Ramos (cell line): ENCODE data around the gene NUPR2.
"Not testable (repeated sequence)": the region's sequence is repeated elsewhere in the genome, so short reads cannot be mapped to it uniquely, and the experiment has no call there.

Source experiments
- in situ Hi-C: fragments of 300-500 bp; cut with MboI; formaldehyde crosslinking; loops from one replicate; pipeline ENCODE4 v1.14.3; 2022; ENCODE audit warnings: low sequenced_read_pairs; ENCODE audit not compliant: unreplicated experiment

NUPR2 gene

DNA sequence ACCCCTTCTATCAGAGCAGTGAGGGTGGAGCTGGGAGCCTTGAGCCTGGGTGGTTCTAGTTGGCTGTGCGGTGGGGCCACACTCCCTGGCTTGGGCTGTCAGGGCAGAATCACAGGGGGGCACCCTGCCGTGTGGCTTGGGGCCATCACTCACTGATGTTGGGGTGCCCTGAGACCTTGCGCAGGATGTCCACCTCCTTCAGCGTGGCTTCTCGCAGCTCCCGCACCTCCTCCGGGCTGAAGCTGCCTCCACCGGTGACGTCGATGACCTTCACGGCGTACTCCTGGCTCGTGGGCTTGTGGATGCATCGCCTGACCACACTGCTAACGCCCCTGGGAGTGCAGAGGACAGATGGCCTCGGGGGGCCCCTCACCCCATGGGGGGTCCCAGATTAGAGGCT, 28.8 kb downstream of the NUPR2 start:
- in situ Hi-C loops: no loop called here

DNA sequence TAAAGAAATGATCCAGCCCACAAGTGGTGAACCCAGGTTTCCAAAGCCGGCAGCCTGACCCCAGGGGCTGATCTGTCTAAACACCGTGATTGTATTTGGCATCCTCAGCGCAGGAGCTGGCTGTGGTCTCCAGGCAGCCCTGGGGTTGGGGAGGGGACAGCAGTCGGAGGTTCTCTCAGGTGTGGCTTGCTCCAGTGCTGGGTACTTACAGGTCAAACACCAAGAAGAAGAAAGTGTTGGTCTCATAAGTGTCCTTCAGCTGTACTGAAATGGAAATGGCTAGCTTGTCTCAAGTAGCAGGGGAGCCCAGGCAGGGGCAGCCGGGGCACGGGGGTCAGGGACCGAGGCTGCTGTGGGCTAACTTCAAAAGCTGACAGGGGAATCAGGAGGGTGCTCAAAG, 29.5 kb downstream of the NUPR2 start:
- in situ Hi-C loops: no loop called here

DNA sequence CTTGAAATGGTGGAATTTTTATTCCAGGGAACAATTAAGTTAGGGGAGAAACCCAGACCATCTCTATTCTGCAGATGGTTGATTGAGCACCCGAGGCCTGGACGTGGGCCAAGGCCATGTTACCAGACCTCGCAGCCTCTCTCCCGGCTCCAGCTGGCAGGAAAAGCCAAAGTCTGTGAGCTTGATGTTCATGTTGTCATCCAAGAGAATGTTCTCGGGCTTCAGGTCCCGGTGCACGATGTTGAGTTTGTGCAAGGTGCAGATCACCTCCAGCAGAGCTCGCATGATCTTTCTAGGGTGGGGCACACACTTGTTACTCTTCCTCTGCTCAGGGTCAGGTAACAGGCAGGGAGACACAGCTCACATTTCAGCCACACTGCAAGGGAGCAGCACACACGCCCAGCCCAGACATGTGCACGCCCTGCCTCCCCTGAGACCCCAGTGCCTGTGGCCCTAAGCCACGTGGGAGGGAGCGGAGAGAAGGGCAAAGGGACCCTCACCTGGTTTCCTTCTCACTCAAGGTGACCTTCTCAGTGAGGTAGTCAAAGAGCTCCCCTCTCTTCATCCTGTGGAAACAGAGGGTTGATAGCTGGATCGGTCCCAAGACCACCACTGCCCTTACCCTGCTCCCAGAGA, 32.9 kb downstream of the NUPR2 start:
- in situ Hi-C loops: no loop called here

DNA sequence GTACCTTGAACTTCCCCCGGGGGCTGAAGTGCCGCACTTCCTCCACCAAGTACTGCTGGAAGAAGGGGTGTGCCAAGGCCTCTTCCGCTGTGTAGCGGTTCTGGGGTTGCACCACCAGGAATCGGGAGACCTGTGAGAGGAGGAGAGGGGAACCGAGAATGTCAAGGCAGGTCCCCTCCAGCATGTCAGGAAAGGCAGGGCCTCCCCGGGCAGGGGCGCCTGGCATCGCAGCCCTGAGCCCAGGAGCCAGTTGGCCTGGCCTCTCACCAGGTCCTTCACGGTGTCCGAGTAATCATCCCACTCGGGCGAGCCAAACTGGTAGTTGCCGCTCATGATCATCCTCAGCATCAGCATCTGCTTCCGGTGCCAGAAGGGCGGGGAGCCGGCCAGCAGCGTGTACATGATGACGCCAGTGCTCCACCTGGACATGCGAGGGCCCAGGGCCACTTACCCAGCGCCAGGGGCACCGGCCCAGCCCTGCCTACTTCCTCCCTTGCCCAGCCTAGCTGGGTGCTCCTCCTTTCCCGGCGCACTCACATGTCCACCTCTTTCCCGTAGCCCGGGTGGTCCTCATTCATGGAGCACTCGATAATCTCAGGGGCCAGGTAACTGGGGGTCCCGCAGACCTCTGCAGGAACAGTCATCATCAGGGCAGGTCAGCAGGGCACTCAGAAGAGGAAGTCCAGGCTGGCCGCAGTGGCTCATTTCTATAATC, 34.4 kb downstream of the NUPR2 start:
- in situ Hi-C loops: no loop called here

DNA sequence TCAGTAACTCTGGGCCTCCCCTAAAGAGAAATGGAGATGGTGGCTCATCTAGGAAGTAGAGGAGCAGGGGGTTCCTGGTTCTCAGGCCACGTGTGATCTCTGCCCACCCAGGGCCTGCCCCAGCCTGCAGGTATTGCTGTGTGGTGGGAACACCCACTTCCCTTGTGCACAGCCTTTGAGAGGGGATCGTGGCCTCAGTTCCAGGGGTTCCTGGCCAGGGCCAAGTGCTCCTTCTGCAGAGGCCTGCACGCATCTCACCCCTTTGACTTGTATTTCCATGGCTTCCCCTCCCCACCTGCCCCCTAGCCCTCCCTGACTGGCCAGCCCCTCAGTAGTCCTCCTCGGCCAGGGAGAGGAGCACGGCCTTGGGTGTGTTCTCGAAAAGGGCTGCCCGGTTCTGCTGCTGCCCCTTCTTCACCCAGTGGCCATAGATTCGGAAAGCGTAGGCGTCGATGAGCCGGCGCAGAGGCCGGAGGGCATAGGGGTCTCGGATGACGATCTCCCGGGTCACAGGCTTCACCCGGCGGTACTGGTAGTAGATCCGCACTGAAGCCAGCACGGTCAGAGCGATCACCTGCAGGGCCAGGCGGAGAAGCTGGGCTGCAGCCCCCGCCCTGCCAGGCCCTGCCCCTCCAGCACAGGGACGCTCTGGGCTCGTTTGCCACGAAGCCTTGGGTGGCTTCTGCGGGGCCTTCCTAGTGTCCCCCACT, 35.3 kb downstream of the NUPR2 start:
- in situ Hi-C loops: not testable (repeated sequence)

DNA sequence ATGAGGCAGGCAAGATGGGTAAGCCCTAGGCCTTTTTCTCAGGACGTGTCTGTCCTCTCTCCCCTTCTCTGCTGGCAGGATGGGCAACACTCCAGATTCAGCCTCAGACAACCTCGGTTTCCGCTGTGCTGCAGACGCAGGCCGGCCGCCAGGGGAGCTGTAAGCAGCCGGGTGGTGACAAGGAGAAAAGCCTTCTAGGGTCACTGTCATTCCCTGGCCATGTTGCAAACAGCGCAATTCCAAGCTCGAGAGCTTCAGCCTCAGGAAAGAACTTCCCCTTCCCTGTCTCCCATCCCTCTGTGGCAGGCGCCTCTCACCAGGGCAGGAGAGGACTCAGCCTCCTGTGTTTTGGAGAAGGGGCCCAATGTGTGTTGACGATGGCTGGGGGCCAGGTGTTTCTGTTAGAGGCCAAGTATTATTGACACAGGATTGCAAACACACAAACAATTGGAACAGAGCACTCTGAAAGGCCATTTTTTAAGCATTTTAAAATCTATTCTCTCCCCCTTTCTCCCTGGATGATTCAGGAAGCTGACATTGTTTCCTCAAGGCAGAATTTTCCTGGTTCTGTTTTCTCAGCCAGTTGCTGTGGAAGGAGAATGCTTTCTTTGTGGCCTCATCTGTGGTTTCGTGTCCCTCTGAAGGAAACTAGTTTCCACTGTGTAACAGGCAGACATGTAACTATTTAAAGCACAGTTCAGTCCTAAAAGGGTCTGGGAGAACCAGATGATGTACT, 36.6 kb downstream of the NUPR2 start:
- in situ Hi-C loops: loop anchor here (10.0 kb wide), 1 partner anchor 435 kb away; no protein-coding TSS in a partner anchor

DNA sequence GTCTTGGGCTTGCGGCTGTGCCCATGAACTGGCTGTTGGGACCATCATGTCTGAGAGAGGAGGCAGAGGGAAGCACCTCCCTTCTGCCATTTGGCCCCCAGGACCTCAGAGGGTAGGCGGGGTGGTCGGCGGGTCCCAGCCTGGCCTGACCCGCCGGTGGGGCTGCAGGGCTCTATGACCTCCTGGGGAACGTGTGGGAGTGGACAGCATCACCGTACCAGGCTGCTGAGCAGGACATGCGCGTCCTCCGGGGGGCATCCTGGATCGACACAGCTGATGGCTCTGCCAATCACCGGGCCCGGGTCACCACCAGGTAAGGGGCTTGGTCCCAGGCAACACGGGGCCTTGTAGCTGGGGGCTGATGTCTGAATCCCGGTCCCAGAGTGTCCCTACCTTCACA, 38.0 kb downstream of the NUPR2 start:
- in situ Hi-C loops: loop anchor here (10.0 kb wide), 1 partner anchor 433 kb away; no protein-coding TSS in a partner anchor

DNA sequence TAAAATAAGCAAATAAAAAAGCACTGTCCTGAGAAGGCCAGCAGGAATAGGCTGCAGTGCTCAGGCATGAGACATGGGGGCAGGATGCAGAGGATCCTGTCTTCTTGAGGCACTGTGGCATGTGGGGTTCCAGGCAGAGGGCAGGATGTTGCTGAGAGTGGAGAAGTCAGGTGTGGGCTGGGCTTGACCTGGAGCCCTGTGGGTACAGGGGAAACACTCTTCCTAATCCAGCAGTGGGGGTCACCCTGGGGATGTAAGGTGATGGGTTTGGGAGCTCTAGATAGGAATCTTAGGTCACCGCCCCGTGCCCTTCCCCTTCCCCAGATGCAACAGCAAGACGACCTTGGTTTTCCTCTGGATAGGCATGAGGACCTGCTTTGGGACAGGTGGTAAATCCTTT, 38.5 kb downstream of the NUPR2 start:
- in situ Hi-C loops: loop anchor here (10.0 kb wide), 1 partner anchor 433 kb away; no protein-coding TSS in a partner anchor

DNA sequence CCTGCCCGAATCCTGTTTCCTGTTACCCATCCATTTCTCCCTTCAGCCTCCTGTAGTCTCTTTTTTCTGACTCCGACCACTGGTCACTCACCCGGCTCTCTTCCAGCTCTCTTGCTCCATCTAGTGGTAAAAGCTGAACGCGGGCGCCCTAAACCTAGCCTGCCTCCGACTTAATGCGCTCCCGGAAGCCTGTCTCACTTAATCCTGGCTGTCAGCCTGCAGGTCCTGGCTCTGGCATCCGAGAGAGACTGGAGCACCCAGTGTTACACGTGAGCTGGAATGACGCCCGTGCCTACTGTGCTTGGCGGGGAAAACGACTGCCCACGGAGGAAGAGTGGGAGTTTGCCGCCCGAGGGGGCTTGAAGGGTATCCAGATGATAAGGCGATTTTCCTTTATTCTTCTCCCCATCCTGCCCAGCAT, 41.8 kb downstream of the NUPR2 start:
- in situ Hi-C loops: loop anchor here (5.0 to 10.0 kb wide), 2 partner anchors 67 to 430 kb away; no protein-coding TSS in a partner anchor

DNA sequence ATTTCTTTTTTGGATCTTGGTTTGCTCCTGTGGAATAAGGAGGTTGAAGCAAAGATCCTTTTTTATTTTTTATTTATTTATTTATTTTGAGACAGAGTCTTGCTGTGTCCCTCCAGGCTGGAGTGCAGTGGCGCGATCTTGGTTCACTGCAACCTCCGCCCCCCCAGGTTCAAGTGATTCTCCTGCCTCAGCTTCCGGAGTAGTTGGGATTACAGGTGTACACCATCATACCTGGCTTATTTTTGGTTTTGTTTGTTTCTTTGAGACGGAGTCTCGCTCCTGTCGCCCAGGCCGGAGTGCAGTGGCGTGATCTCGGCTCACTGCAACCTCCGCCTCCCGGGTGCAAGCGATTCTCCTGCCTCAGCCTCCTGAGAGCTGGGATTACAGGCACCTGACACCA, 49.8 kb downstream of the NUPR2 start:
- in situ Hi-C loops: not testable (repeated sequence)
